ENCODE results near the gene DOCK4. TPM values are rescaled to one million over a fixed set of nuclear protein-coding genes. Genes with fewer than 3 reads are reported as not detected.

Gene DOCK4
- total RNA-seq, 1 donor from 2014 or later = 43.0 TPM

GRCh38 chr7:112147793-112148361, 58.3 kb downstream of the DOCK4 start:
- TF ChIP-seq CTCF (IDR thresholded peaks at IDR 0.05) = peak; percentile 26
- no peak for DNase-seq (ENCODE audit: low spot score)
- Mint-ChIP-seq H3K4me1 (ENCODE audit: low read depth) (peaks cover 57% of the 10 kb centered on the region), H3K27ac (ENCODE audit: unreplicated experiment) (peak overlapping the region; percentile 14), H3K4me3 (ENCODE audit: unreplicated experiment) (peak overlapping the region; percentile 9), H3K36me3 (ENCODE audit: low read depth) (no peaks in the 10 kb centered on the region), H3K27me3 (ENCODE audit: low read depth) (no peaks in the 10 kb centered on the region), H3K9me3 (ENCODE audit: low read depth) (no peaks in the 10 kb centered on the region)

DNA sequence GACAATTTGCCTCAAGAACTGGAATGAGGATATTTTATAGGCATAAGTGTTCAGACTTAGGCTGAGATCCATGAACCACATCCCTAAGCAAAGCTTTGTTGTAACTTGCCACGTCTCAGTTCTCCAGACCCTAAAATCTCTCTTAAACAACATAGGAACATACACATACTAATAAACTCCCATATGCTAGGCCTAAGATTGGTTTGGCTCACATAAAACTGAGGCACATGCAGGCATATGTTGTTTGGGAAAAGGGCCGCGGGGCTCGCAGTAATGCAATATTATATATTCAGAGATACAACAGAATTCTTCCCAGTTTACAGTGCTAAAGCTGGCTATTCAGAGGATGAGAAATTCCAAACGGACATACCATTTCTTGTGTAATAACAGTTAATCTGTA, 61.0 kb downstream of the DOCK4 start:
- H3K4me3 Mint-ChIP-seq (ENCODE audit: unreplicated experiment) = no peak overlapping the region
- no peak for TF ChIP-seq CTCF (IDR thresholded peaks at IDR 0.05)
- H3K27me3 Mint-ChIP-seq (ENCODE audit: low read depth) = no peaks in the 10 kb centered on the region
- no peak for DNase-seq (ENCODE audit: low spot score)
- H3K36me3 Mint-ChIP-seq (ENCODE audit: low read depth) = no peaks in the 10 kb centered on the region
- no peaks in the 10 kb centered on the region for H3K9me3 Mint-ChIP-seq (ENCODE audit: low read depth)
- H3K27ac Mint-ChIP-seq (ENCODE audit: unreplicated experiment) = no peak overlapping the region
- peaks cover 64% of the 10 kb centered on the region for H3K4me1 Mint-ChIP-seq (ENCODE audit: low read depth)

DNA sequence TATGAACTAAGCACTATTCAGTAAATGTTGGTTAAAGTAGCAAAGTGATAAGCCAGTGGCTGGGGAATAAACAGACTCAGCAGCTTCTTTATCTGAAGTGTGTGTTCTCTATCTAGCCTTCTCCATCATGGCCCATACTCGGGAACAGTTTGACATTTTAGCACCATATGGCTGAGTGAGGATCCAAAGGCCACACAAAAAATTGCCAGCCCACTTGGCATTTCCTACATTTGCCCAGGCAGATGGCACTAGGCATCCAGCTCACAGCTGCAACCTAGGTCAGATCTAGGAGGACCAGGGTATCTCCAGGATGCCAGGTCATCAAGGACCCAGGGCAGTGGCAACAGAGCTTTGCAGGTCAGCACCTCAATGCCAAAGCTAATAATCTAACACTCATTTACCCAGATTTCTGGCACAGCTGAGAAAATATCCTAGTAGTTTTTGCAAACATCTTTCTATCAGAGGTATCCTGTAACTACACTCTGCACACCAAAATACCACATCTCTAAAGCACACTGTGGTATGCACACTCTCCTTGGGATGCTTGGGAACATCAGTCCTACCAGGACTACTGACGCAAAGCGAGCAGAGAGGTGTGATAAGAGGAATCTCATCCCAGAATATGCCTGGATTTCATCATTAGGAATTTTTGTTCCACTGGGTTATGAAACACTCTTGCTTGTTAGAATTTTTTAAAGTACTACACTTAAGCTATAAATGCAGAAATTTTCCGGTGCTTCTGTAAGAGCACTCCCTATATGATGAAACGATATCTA, 61.7 kb downstream of the DOCK4 start:
- TF ChIP-seq CTCF (IDR thresholded peaks at IDR 0.05) = no peak
- peak overlapping the region; percentile 90 for H3K27ac Mint-ChIP-seq (ENCODE audit: unreplicated experiment)
- H3K9me3 Mint-ChIP-seq (ENCODE audit: low read depth) = no peaks in the 10 kb centered on the region
- DNase-seq (ENCODE audit: low spot score) = no peak
- peaks cover 68% of the 10 kb centered on the region for H3K4me1 Mint-ChIP-seq (ENCODE audit: low read depth)
- H3K4me3 Mint-ChIP-seq (ENCODE audit: unreplicated experiment) = no peak overlapping the region
- no peaks in the 10 kb centered on the region for H3K27me3 Mint-ChIP-seq (ENCODE audit: low read depth)
- H3K36me3 Mint-ChIP-seq (ENCODE audit: low read depth) = no peaks in the 10 kb centered on the region

DNA sequence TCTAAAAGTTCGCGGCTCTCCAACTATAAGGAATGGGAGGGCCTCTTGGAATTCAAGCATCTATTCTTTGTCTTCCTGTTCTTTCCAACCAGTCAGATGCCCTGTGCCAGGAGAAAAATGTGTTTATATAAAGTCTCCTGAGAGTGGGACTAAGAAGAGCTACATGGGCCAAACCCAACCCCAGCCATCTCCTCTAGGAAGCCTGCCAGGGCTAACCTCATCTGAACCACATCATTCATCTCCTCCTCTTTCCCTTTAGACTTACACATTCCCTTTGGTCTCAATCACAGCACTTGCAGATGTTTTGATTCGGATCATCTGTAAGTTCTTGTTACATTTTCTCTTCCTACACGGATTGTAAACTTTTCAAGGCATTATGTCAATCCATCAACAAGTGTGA, 62.6 kb downstream of the DOCK4 start:
- H3K4me1 Mint-ChIP-seq (ENCODE audit: low read depth) = peaks cover 70% of the 10 kb centered on the region
- H3K36me3 Mint-ChIP-seq (ENCODE audit: low read depth) = no peaks in the 10 kb centered on the region
- peak overlapping the region; percentile 90 for H3K27ac Mint-ChIP-seq (ENCODE audit: unreplicated experiment)
- H3K9me3 Mint-ChIP-seq (ENCODE audit: low read depth) = no peaks in the 10 kb centered on the region
- TF ChIP-seq CTCF (IDR thresholded peaks at IDR 0.05) = no peak
- peak overlapping the region; percentile 46 for H3K4me3 Mint-ChIP-seq (ENCODE audit: unreplicated experiment)
- DNase-seq (ENCODE audit: low spot score) = no peak
- no peaks in the 10 kb centered on the region for H3K27me3 Mint-ChIP-seq (ENCODE audit: low read depth)

GRCh38 chr7:112143136-112143535, 63.1 kb downstream of the DOCK4 start:
- no peak for TF ChIP-seq CTCF (IDR thresholded peaks at IDR 0.05)

More at GRCh38 chr7:112143136-112143535, 63.1 kb downstream of the DOCK4 start:
- peaks cover 66% of the 10 kb centered on the region for H3K4me1 Mint-ChIP-seq (ENCODE audit: low read depth)
- H3K9me3 Mint-ChIP-seq (ENCODE audit: low read depth) = no peaks in the 10 kb centered on the region
- no peaks in the 10 kb centered on the region for H3K36me3 Mint-ChIP-seq (ENCODE audit: low read depth)
- H3K4me3 Mint-ChIP-seq (ENCODE audit: unreplicated experiment) = peak overlapping the region; percentile 46
- H3K27ac Mint-ChIP-seq (ENCODE audit: unreplicated experiment) = peak overlapping the region; percentile 90
- DNase-seq (ENCODE audit: low spot score) = no peak
- H3K27me3 Mint-ChIP-seq (ENCODE audit: low read depth) = no peaks in the 10 kb centered on the region
